ENCODE measurements around the gene ZNF205. TPM values are rescaled to one million over a fixed set of nuclear protein-coding genes. Genes with fewer than 3 reads are reported as not detected.

Gene ZNF205
- total and polyA plus RNA-seq, 2 of the 13 experiments (the other 11 are each of a cell fraction or from before 2014, with no cell fraction given) = 5.8 to 10.2 TPM

GRCh38 chr16:3087243-3088235 is 24.8 kb upstream of the ZNF205 start (continued):
- TF ChIP-seq ELF3 (CRISPR knock-in tag; IDR thresholded peaks at IDR 0.05) (peak; percentile 41; the same call in 1 of the 2 replicates), RARA (CRISPR knock-in tag; IDR thresholded peaks at IDR 0.05) (peak; percentile 61), ZNF777 (CRISPR knock-in tag; IDR thresholded peaks at IDR 0.05) (0 out of 2 replicates have a peak, but pooled peaks have one; percentile 34), PREB (CRISPR knock-in tag; IDR thresholded peaks at IDR 0.05) (no peak), HNF1B (CRISPR knock-in tag; IDR thresholded peaks at IDR 0.05) (peak; percentile 37; the same call in 1 of the 2 replicates), FOXM1 (CRISPR knock-in tag; IDR thresholded peaks at IDR 0.05) (no peak), ZNF143 (CRISPR knock-in tag; IDR thresholded peaks at IDR 0.05) (peak; percentile 25; the same call in 1 of the 2 replicates), THAP11 (CRISPR knock-in tag; IDR thresholded peaks at IDR 0.05) (peak; percentile 15; the same call in 1 of the 2 replicates), ZBTB10 (CRISPR knock-in tag; IDR thresholded peaks at IDR 0.05; ENCODE audit: borderline replicate concordance) (no peak), ZNF230 (CRISPR knock-in tag; IDR thresholded peaks at IDR 0.05) (0 out of 2 replicates have a peak, but pooled peaks have one; percentile 9), PHF20 (CRISPR knock-in tag; IDR thresholded peaks at IDR 0.05) (no peak), ZBTB42 (CRISPR knock-in tag; IDR thresholded peaks at IDR 0.05) (no peak)

All from HepG2 (cell line).